Hepatocyte (in vitro differentiated cells): ENCODE data around the gene RPH3AL.

ENCODE experiments used
- CTCF ChIP-seq: fragments of 200-600 bp; sonication (generic); IDR thresholded peaks from 2 replicates; pipeline ENCODE4 v1.5.1; 2016; ENCODE audit warnings: antibody characterized with exemption, mild to moderate bottlenecking; ENCODE audit not compliant: poor library complexity
- EZH2 ChIP-seq: fragments of 200-600 bp; sonication (generic); IDR thresholded peaks from 2 replicates; pipeline ENCODE4 v1.6.1; 2016; ENCODE audit warnings: antibody characterized with exemption, mild to moderate bottlenecking, borderline replicate concordance
- EZH2phosphoT487 ChIP-seq: fragments of 200-600 bp; sonication (generic); IDR thresholded peaks from one replicate; pipeline ENCODE4 v1.6.1; 2018; ENCODE audit warnings: antibody characterized with exemption, mild to moderate bottlenecking, low read depth, moderate library complexity; ENCODE audit not compliant: unreplicated experiment, severe bottlenecking

GRCh38 chr17:260944-261343 is 91.7 kb downstream of the RPH3AL start:
- TF ChIP-seq CTCF = no peak
- no peak for TF ChIP-seq EZH2
- no peak for TF ChIP-seq EZH2phosphoT487
